Measurements from ENCODE around the gene LRBA. TPM values are rescaled to one million over a fixed set of nuclear protein-coding genes. Genes with fewer than 3 reads are reported as not detected.

LRBA gene
- total and polyA plus RNA-seq, 4 donors, result 11.8 to 149 (median 34.2) TPM

DNA sequence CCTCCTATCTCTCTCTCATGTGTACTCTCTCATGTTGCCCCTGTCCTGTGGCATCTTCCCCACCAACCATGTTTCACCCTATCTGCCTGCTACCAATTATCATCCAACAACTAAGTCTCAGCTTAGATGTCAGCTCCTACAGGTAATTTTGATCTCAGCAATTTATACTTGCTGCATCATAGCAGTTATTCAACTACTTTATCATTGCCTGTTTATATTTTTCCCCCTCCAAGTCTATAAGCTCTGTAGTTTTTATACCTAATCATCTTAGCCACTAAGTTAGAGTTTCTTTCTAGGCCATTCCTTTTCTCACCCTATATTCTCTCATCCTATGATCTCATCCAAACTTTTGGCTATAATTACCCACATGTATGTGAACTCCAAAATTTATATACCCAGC lies 382.4 kb downstream of the LRBA start:
- ATAC-seq (ENCODE audit: insufficient read depth, low FRiP score), result no peak
- H3K4me1 ChIP-seq (ENCODE audit: control insufficient read depth in 5 of 5, insufficient read depth in 5 of 5, low read length in 5 of 5), result no peaks in the 10 kb centered on the region
- no peak overlapping the region for H3K27ac ChIP-seq (ENCODE audit: low read depth in 1 of 2, low read length in 1 of 2)
- TF ChIP-seq, protein P1, sequence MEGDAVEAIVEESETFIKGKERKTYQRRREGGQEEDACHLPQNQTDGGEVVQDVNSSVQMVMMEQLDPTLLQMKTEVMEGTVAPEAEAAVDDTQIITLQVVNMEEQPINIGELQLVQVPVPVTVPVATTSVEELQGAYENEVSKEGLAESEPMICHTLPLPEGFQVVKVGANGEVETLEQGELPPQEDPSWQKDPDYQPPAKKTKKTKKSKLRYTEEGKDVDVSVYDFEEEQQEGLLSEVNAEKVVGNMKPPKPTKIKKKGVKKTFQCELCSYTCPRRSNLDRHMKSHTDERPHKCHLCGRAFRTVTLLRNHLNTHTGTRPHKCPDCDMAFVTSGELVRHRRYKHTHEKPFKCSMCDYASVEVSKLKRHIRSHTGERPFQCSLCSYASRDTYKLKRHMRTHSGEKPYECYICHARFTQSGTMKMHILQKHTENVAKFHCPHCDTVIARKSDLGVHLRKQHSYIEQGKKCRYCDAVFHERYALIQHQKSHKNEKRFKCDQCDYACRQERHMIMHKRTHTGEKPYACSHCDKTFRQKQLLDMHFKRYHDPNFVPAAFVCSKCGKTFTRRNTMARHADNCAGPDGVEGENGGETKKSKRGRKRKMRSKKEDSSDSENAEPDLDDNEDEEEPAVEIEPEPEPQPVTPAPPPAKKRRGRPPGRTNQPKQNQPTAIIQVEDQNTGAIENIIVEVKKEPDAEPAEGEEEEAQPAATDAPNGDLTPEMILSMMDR (IDR thresholded peaks at IDR 0.05; ENCODE audit: control extremely low read depth, extremely low read depth), result no peak
- no peaks in the 10 kb centered on the region for H3K9me3 ChIP-seq (ENCODE audit: control insufficient read depth in 4 of 4, insufficient read depth in 3 of 4, low read length in 3 of 4)
- H3K36me3 ChIP-seq (ENCODE audit: control insufficient read depth in 4 of 4, insufficient read depth in 4 of 4, low read length in 4 of 4), result no peaks in the 10 kb centered on the region
- no peaks in the 10 kb centered on the region for H3K27me3 ChIP-seq (ENCODE audit: control insufficient read depth in 3 of 3, insufficient read depth in 3 of 3, low read length in 2 of 3)
- H3K4me3 ChIP-seq, result no peak overlapping the region
- DNase-seq, result no peak
- no peak overlapping the region for H3K9ac ChIP-seq (ENCODE audit: insufficient read depth in 1 of 2, low read length in 2 of 2)

- Histone ChIP-seq H3K27ac (ENCODE audit: low read depth in 1 of 2, low read length in 1 of 2) (no peak overlapping the region), H3K4me1 (ENCODE audit: control insufficient read depth in 5 of 5, insufficient read depth in 5 of 5, low read length in 5 of 5) (no peaks in the 10 kb centered on the region), H3K9me3 (ENCODE audit: control insufficient read depth in 4 of 4, insufficient read depth in 3 of 4, low read length in 3 of 4) (no peaks in the 10 kb centered on the region), H3K4me3 (no peak overlapping the region), H3K9ac (ENCODE audit: insufficient read depth in 1 of 2, low read length in 2 of 2) (no peak overlapping the region), H3K36me3 (ENCODE audit: control insufficient read depth in 4 of 4, insufficient read depth in 4 of 4, low read length in 4 of 4) (no peaks in the 10 kb centered on the region), H3K27me3 (ENCODE audit: control insufficient read depth in 3 of 3, insufficient read depth in 3 of 3, low read length in 2 of 3) (no peaks in the 10 kb centered on the region)
- 93 to 94% methylated on average over 2 of the region's 2 CpGs for WGBS, 2 donors
- ATAC-seq (ENCODE audit: insufficient read depth, low FRiP score), result no peak
- DNase-seq, result no peak
- TF ChIP-seq, protein P1 (IDR thresholded peaks at IDR 0.05; ENCODE audit: control extremely low read depth, extremely low read depth), result no peak
These were observed 387.0 kb downstream of the LRBA start for GRCh38 chr4:150628073-150628472.

- Histone ChIP-seq H3K27me3 (ENCODE audit: control insufficient read depth in 3 of 3, insufficient read depth in 3 of 3, low read length in 2 of 3) (no peaks in the 10 kb centered on the region), H3K9ac (ENCODE audit: insufficient read depth in 1 of 2, low read length in 2 of 2) (no peak overlapping the region), H3K27ac (ENCODE audit: low read depth in 1 of 2, low read length in 1 of 2) (no peak overlapping the region), H3K9me3 (ENCODE audit: control insufficient read depth in 4 of 4, insufficient read depth in 3 of 4, low read length in 3 of 4) (no peaks in the 10 kb centered on the region), H3K4me1 (ENCODE audit: control insufficient read depth in 5 of 5, insufficient read depth in 5 of 5, low read length in 5 of 5) (no peaks in the 10 kb centered on the region), H3K4me3 (no peak overlapping the region), H3K36me3 (ENCODE audit: control insufficient read depth in 4 of 4, insufficient read depth in 4 of 4, low read length in 4 of 4) (no peaks in the 10 kb centered on the region)
- TF ChIP-seq, protein P1 (IDR thresholded peaks at IDR 0.05; ENCODE audit: control extremely low read depth, extremely low read depth), result no peak
- WGBS, 2 donors, result 75 to 78% methylated on average over 2 of the region's 2 CpGs
- ATAC-seq (ENCODE audit: insufficient read depth, low FRiP score), result no peak
- DNase-seq, result peak in 2 of 3 donors; percentile 38 to 72
These were observed 390.1 kb downstream of the LRBA start for GRCh38 chr4:150625033-150625432.

GRCh38 chr4:150624055-150624454 lies 391.0 kb downstream of the LRBA start:
- no peak overlapping the region for H3K27ac ChIP-seq (ENCODE audit: low read depth in 1 of 2, low read length in 1 of 2)
- no peak overlapping the region for H3K9ac ChIP-seq (ENCODE audit: insufficient read depth in 1 of 2, low read length in 2 of 2)
- no peak overlapping the region for H3K4me3 ChIP-seq
- ATAC-seq (ENCODE audit: insufficient read depth, low FRiP score) (no peak), DNase-seq (no peak)
- H3K9me3 ChIP-seq (ENCODE audit: control insufficient read depth in 4 of 4, insufficient read depth in 3 of 4, low read length in 3 of 4), result no peaks in the 10 kb centered on the region
- peaks cover 0 to 7% (median 0%) of the 10 kb centered on the region in 5 donors for H3K4me1 ChIP-seq (ENCODE audit: control insufficient read depth in 5 of 5, insufficient read depth in 5 of 5, low read length in 5 of 5)
- H3K36me3 ChIP-seq (ENCODE audit: control insufficient read depth in 4 of 4, insufficient read depth in 4 of 4, low read length in 4 of 4), result no peaks in the 10 kb centered on the region
- no peaks in the 10 kb centered on the region for H3K27me3 ChIP-seq (ENCODE audit: control insufficient read depth in 3 of 3, insufficient read depth in 3 of 3, low read length in 2 of 3)
- TF ChIP-seq, protein P1 (IDR thresholded peaks at IDR 0.05; ENCODE audit: control extremely low read depth, extremely low read depth), result no peak
- 93 to 100% methylated on average over 1 of the region's 1 CpG for WGBS, 2 donors
